HEK293T (cell line): ENCODE data around the gene PPM1N.

Source experiments
- CTCF ChIA-PET: fragments of 350-600 bp; formaldehyde crosslinking; extraction: SDS; loops from one replicate; lab custom pipeline; 2021; ENCODE audit warnings: antibody characterized with exemption, inconsistent platforms; lab: Yijun Ruan, JAX
- POLR2A ChIA-PET: fragments of 350-600 bp; formaldehyde crosslinking; extraction: SDS; loops from one replicate; lab custom pipeline; 2020; ENCODE audit warnings: antibody characterized with exemption, inconsistent platforms; lab: Yijun Ruan, JAX
- DNase-seq: peaks from one replicate; pipeline ENCODE4 v3.0.0; 2012; ENCODE audit warnings: mixed read lengths; ENCODE audit errors: extremely low spot score
- ARNT ChIP-seq: fragments of 450-650 bp; IDR thresholded peaks from 2 replicates; pipeline ENCODE4 v1.6.1; 2017; ENCODE audit warnings: mild to moderate bottlenecking
- BHLHE40 ChIP-seq: fragments of 450-650 bp; IDR thresholded peaks from 2 replicates; pipeline ENCODE4 v1.6.1; 2016; ENCODE audit warnings: mild to moderate bottlenecking, moderate library complexity, borderline replicate concordance
- CTBP1 ChIP-seq: fragments of 450-650 bp; IDR thresholded peaks from 2 replicates; pipeline ENCODE4 v1.6.1; 2016; ENCODE audit warnings: borderline replicate concordance
- ELF4 ChIP-seq: fragments of 450-650 bp; IDR thresholded peaks from 2 replicates; pipeline ENCODE4 v1.6.1; 2017; ENCODE audit warnings: antibody characterized with exemption
- FOXA1 ChIP-seq: fragments of 450-650 bp; IDR thresholded peaks from 2 replicates; pipeline ENCODE4 v1.6.1; 2016; ENCODE audit warnings: mild to moderate bottlenecking
- FOXK2 ChIP-seq: fragments of 450-650 bp; IDR thresholded peaks from 2 replicates; pipeline ENCODE4 v1.6.1; 2016; ENCODE audit warnings: mild to moderate bottlenecking
- FOXM1 ChIP-seq: fragments of 450-650 bp; IDR thresholded peaks from 2 replicates; pipeline ENCODE4 v1.6.1; 2017; ENCODE audit warnings: mild to moderate bottlenecking, borderline replicate concordance
- HDGF ChIP-seq: fragments of 450-650 bp; IDR thresholded peaks from 2 replicates; pipeline ENCODE4 v1.6.1; 2017; ENCODE audit warnings: antibody characterized with exemption, borderline replicate concordance
- L3MBTL2 ChIP-seq: fragments of 450-650 bp; conservative IDR thresholded peaks from 2 replicates; pipeline ENCODE4 v1.6.1; 2016; ENCODE audit warnings: mild to moderate bottlenecking
- LEF1 ChIP-seq: fragments of 450-650 bp; IDR thresholded peaks from 2 replicates; pipeline ENCODE4 v1.6.1; 2017; ENCODE audit warnings: mild to moderate bottlenecking, borderline replicate concordance
- NFRKB ChIP-seq: fragments of 450-650 bp; IDR thresholded peaks from 2 replicates; pipeline ENCODE4 v1.6.1; 2016; ENCODE audit warnings: mild to moderate bottlenecking, moderate library complexity
- PKNOX1 ChIP-seq: fragments of 450-650 bp; IDR thresholded peaks from 2 replicates; pipeline ENCODE4 v1.6.1; 2016
- SP1 ChIP-seq: fragments of 450-650 bp; IDR thresholded peaks from 2 replicates; pipeline ENCODE4 v1.6.1; 2017
- SUZ12 ChIP-seq: fragments of 450-650 bp; IDR thresholded peaks from 2 replicates; pipeline ENCODE4 v1.6.1; 2016; ENCODE audit warnings: mild to moderate bottlenecking
- TARDBP ChIP-seq: fragments of 450-650 bp; IDR thresholded peaks from 2 replicates; pipeline ENCODE4 v1.6.1; 2016
- ZNF384 ChIP-seq: fragments of 450-650 bp; IDR thresholded peaks from 2 replicates; pipeline ENCODE4 v1.6.1; 2016

The PPM1N gene

GRCh38 chr19:45463241-45463640 lies 35.0 kb upstream of the PPM1N start:
- DNase-seq: no peak
- ChIA-PET POLR2A (no interaction called here), CTCF (interaction anchor here (1.2 kb wide), 1 partner anchor 23 kb away, joined by 5 read pairs; no protein-coding TSS in a partner anchor)
- no peak for TF ChIP-seq HDGF
- TF ChIP-seq SP1: no peak
- TF ChIP-seq FOXA1: no peak
- TF ChIP-seq NFRKB: no peak
- no peak for TF ChIP-seq FOXM1
- no peak for TF ChIP-seq L3MBTL2
- TF ChIP-seq CTBP1: no peak
- TF ChIP-seq ARNT: no peak
- TF ChIP-seq SUZ12: no peak
- TF ChIP-seq LEF1: no peak
- no peak for TF ChIP-seq PKNOX1
- TF ChIP-seq TARDBP: no peak
- no peak for TF ChIP-seq BHLHE40
- TF ChIP-seq ZNF384: no peak

GRCh38 chr19:45464274-45464673 lies 34.0 kb upstream of the PPM1N start:
- ChIA-PET POLR2A (no interaction called here), CTCF (no interaction called here)

GRCh38 chr19:45464852-45465441 lies 33.3 kb upstream of the PPM1N start:
- no peak for TF ChIP-seq TARDBP
- CTCF ChIA-PET: no interaction called here
- POLR2A ChIA-PET: no interaction called here
- DNase-seq: no peak

More at GRCh38 chr19:45464274-45464673, 34.0 kb upstream of the PPM1N start:
- DNase-seq: no peak
- no peak for TF ChIP-seq SUZ12
- no peak for TF ChIP-seq ZNF384
- TF ChIP-seq FOXM1: no peak
- TF ChIP-seq CTBP1: no peak
- no peak for TF ChIP-seq L3MBTL2
- TF ChIP-seq FOXK2: no peak
- TF ChIP-seq LEF1: no peak
- TF ChIP-seq BHLHE40: no peak

GRCh38 chr19:45467115-45467455 lies 31.2 kb upstream of the PPM1N start:
- ChIA-PET CTCF (interaction anchor here (1.0 to 1.7 kb wide), 3 partner anchors 12 to 28 kb away, joined by 4 to 10 read pairs (median 7); no protein-coding TSS in a partner anchor), POLR2A (interaction anchor here (0.6 to 2.1 kb wide), 9 partner anchors 10 to 42 kb away, joined by 3 to 10 read pairs (median 3); no protein-coding TSS in a partner anchor)
- no peak for DNase-seq
- TF ChIP-seq ARNT (no peak), L3MBTL2 (no peak), NFRKB (no peak), FOXM1 (no peak), BHLHE40 (no peak), LEF1 (no peak), ZNF384 (no peak), SUZ12 (no peak), FOXA1 (no peak), HDGF (no peak), ELF4 (no peak), FOXK2 (no peak), TARDBP (no peak), CTBP1 (no peak), SP1 (no peak), PKNOX1 (no peak)

GRCh38 chr19:45467456-45468158 lies 30.6 kb upstream of the PPM1N start, which contains the start of gene FOSB:
FOSB (plus strand) TSS chr19:45467996; CDS start chr19:45468587, 591 bp downstream.
- TF ChIP-seq LEF1 (no peak), ELF4 (peak; percentile 76)
- ChIA-PET CTCF (interaction anchor here (1.0 to 1.7 kb wide), 3 partner anchors 11 to 28 kb away, joined by 4 to 10 read pairs (median 7); no protein-coding TSS in a partner anchor), POLR2A (interaction anchor here (0.6 to 2.7 kb wide), 13 partner anchors 9 to 43 kb away, joined by 3 to 10 read pairs (median 4); no protein-coding TSS in a partner anchor)
- DNase-seq: peak; percentile 94

- ChIA-PET POLR2A (interaction anchor here (0.6 to 2.7 kb wide), 12 partner anchors 8 to 305 kb away, joined by 3 to 10 read pairs (median 4); no protein-coding TSS in a partner anchor), CTCF (interaction anchor here (1.0 to 1.7 kb wide), 3 partner anchors 11 to 29 kb away, joined by 4 to 10 read pairs (median 7); no protein-coding TSS in a partner anchor)
- no peak for DNase-seq
- 0 out of 2 replicates have a peak, but pooled peaks have one; percentile 10 for TF ChIP-seq FOXM1
- no peak for TF ChIP-seq ELF4
- 0 out of 2 replicates have a peak, but pooled peaks have one; percentile 16 for TF ChIP-seq LEF1
Observed at GRCh38 chr19:45468159-45468651, 30.0 kb upstream of the PPM1N start.

GRCh38 chr19:45468803-45469131 lies 29.5 kb upstream of the PPM1N start:
- ChIA-PET CTCF (interaction anchor here (1.4 to 1.7 kb wide), 5 partner anchors 10 to 29 kb away, joined by 6 to 12 read pairs (median 10); no protein-coding TSS in a partner anchor), POLR2A (interaction anchor here (0.6 to 2.7 kb wide), 8 partner anchors 8 to 304 kb away, joined by 3 to 9 read pairs (median 4); no protein-coding TSS in a partner anchor)
- TF ChIP-seq NFRKB: no peak
- TF ChIP-seq HDGF: no peak
- no peak for TF ChIP-seq FOXK2
- TF ChIP-seq LEF1: no peak
- no peak for TF ChIP-seq PKNOX1
- no peak for TF ChIP-seq SP1
- TF ChIP-seq TARDBP: no peak
- no peak for TF ChIP-seq ZNF384
- TF ChIP-seq ELF4: no peak
- TF ChIP-seq FOXM1: no peak
- no peak for TF ChIP-seq CTBP1
- TF ChIP-seq ARNT: no peak
- TF ChIP-seq BHLHE40: no peak
- no peak for DNase-seq
